K562 (cell line): Measurements from ENCODE around the gene NCOA1.

Experiments used
- FOXK2 ChIP-seq, 2 experiments: fragments of 450-650 bp; IDR thresholded peaks in 1 of 2; conservative IDR thresholded peaks in 1 of 2; 2 replicates each; pipeline ENCODE4 v1.6.1; 2016; ENCODE audit warnings: low read depth in 2 of 2, mild to moderate bottlenecking in 1 of 2
- TF ChIP-seq, protein P1 (sequence below): sonication (generic); formaldehyde crosslinking; IDR thresholded peaks from 2 replicates; pipeline ENCODE4 v1.5.0; 2020; ENCODE audit warnings: missing genetic modification reagents

DNA sequence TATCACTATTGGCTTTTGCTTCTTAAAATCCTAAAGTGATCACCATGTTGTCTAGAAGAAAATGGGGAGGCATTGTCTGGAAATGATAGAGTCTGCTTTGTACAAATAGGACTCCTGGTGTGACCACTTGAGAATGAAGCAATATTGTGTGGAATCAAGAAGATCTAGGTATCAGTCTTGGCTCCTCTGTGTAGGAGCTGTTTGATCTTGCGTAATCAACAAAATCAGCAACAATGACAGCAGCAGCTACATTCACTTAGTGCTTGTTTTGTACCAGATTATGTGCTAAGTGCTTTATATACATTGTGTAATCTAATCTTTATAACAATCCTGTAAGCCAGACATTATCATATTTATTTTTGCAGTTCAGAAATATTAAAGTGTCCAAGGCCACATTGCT is 17.8 kb downstream of the NCOA1 start:
- TF ChIP-seq FOXK2 (conservative IDR thresholded peaks at IDR 0.05 in 1 of 2, IDR thresholded peaks at IDR 0.05 in 1 of 2; ENCODE audit: low read depth in 2 of 2) = no peak
- TF ChIP-seq, protein P1, sequence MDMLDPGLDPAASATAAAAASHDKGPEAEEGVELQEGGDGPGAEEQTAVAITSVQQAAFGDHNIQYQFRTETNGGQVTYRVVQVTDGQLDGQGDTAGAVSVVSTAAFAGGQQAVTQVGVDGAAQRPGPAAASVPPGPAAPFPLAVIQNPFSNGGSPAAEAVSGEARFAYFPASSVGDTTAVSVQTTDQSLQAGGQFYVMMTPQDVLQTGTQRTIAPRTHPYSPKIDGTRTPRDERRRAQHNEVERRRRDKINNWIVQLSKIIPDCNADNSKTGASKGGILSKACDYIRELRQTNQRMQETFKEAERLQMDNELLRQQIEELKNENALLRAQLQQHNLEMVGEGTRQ (CRISPR knock-in tag) = no peak
